GM12801 (cell line): ENCODE measurements around the gene LIFR.

Source experiments
- CTCF ChIP-seq: IDR thresholded peaks from one replicate; pipeline ENCODE4 v1.5.1; 2011; ENCODE audit warnings: control low read depth; ENCODE audit not compliant: insufficient read length; ENCODE audit errors: extremely low read depth

Gene LIFR

DNA sequence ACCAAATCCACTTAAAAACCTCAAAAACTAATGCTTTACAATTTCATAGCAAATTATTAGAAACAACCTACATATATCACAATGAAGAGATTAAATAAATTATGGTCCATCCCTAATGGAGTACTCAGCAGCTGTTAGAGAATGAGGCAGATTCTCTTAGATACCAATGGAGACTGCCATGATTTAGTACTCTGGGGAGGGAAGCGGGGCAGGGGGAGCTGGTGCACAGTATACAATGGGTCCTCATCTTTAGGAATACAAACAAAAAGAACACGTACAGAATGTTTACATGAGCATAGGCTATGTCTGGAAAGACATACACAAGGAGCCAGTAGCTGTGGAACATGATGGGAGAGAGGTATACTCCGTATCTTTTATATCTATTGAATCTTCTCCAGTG, 2.0 kb downstream of the LIFR start:
- no peak for TF ChIP-seq CTCF

DNA sequence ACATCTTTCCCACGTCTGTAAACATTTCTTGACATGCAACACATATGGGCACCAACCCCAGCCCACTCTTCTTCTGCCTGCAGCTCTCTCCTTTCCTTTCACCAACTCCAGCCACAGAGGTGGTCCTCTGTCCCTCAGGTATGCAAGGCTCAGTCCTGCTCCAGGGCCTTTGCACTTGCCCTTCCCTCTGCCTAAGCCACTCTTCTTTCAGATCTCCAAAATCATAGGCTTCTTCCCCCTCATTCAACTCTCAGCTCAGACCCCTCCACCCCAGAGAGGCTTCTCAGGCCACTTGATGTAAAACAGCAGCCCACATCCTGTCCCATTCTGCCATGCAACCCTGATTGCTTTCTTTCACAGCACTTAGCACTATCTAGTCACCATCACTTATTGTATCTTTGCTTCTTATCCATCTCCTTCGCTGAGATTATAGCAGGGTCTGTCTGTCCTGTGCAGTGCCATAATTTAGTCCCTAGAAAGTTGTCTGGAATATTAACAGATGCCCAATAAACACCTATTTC, 3.4 kb downstream of the LIFR start:
- TF ChIP-seq CTCF = no peak

DNA sequence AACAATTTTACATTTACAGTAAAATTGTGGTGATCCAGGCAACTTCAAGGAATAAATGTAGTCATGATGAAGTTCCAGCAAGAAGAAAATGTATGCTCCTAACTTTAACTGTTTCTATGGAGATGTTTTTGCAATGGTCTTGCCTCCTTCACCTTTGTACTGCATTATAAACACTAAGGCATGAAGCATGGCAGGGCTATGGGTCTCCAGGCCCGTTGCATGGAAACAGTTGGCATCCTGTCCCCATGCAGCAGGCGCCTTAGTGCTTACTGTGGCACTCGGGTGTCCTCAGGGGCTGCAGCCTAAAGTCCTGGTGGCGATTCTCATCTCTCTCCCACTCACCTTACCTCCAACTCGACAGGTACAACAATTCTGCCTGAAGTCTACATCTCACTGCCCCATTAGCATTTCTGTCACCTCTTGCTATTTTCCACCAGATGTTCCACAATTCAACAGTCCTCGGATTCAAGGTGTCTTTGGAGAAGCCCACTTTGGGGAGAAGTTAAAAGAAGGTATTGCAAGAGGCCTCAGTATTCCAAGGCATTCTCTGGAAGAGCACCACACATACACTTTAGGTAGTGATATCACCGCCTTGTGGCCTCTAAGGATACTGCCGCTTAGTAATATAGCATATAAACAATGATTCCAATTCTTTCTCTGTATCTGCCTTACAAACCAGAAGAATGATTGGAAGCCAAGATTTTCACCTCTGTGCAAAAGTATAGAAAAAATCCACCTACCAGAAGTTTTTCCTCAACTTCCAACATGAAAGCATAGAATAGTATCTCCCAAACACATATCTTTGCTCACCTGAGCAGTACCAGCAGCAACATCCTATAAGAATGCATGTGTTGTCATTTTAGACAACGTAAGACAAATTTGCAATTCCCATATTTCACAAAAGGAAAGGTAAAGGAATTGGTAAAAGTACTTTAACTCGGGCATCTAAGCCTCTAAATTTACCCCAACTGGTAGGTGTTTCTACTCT, 5.1 kb downstream of the LIFR start:
- TF ChIP-seq CTCF = no peak

DNA sequence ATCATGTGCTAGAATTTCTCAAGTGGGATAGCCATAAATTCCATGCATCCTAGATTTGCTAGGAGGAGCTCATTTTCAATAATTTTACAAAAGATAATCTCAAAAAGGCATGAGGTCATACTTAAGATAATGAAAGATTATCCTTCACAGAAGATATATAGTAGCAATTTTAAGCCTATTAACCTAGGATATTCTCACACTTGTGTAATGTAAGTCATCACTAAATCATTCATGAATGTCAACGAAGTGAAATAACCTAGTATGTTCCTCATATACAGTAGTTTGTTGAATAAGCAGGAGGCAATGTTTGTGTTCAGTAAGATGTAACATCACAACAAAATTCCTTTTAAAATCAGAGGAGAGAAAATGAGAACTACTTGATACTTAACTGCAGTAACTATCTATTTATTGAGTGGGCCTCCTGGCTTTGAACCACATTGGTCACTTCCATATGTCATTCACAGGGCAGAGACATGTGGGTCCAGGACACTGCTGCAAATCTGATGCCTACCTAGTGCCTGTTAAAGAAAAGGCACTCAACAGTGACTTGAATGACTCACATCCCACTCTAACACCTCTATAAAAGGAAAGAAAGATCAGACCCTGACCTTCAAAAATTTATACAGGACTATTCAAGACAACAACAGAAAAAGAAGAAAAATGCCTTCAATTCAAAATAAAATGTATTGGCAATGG, 8.2 kb downstream of the LIFR start:
- TF ChIP-seq CTCF = no peak

- TF ChIP-seq CTCF = no peak
Measured at GRCh38 chr5:38547257-38547656, 9.2 kb downstream of the LIFR start.

- no peak for TF ChIP-seq CTCF
Measured at GRCh38 chr5:38546691-38547146, 9.7 kb downstream of the LIFR start.

DNA sequence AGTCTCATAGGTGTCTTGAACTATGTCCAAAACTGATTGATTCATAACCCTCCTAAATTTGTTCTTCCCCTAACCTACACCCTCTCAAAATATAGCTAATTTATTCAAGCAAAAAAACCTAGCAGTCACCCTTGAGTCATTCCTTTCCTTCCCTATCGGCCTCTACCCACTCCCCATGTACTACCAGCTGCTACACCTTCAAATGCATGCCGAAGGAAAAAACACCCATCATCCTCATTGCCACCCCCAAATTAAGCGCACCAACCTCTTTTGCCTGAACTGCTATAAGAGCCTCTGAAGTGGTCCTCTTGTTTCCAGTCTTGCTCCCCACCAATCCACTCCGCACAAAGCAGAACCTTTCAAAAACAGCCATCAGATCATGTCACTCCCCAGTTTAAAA, 12.6 kb downstream of the LIFR start:
- TF ChIP-seq CTCF = no peak
